ENCODE measurements around the gene ZDBF2. TPM values are rescaled to one million over a fixed set of nuclear protein-coding genes. Genes with fewer than 3 reads are reported as not detected.
"Not testable (repeated sequence)": the region's sequence is repeated elsewhere in the genome, so short reads cannot be mapped to it uniquely, and the experiment has no call there.

Gene ZDBF2
- total RNA-seq, 1 donor from 2014 or later = 8.7 TPM

DNA sequence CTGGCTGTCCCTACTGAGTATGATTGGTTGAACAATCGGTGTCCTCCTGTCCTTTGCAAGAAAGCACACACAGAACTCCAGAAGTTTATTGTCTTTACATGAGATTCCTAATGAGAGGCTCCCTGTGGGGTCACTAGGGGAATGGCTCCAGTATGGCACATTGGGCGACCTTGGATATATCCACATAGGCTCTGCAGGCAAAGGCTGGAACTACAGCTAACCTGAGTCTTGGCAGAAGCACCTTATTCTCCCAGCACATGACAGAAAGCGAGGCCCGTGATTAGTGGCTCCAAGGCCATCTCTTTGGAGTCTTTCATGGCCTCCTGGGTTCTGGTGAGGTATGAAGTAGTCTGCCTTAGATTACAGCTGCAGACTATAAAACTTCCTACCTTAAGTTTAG is 49.0 kb downstream of the ZDBF2 start:
- no peak for DNase-seq (ENCODE audit: low spot score)

DNA sequence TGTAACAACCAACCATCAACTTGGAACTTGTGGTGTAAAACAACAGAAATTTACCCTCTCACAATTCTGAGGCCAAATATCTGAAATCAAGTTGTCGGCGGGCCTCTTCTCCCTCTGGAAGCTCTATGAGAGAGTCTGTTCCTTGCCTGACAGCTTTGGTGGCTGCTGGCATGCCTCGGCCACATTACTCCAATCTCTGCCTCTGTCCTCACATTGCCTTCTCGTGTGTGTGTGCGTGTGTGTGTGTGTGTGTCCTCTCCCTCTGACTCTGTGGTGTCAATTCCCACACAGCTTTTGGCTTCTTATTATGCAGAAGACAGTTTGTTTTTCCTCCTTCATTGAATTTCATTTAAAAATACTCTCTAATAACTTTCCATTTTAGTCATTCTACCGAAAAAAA is 50.4 kb downstream of the ZDBF2 start:
- DNase-seq (ENCODE audit: low spot score) = no peak

DNA sequence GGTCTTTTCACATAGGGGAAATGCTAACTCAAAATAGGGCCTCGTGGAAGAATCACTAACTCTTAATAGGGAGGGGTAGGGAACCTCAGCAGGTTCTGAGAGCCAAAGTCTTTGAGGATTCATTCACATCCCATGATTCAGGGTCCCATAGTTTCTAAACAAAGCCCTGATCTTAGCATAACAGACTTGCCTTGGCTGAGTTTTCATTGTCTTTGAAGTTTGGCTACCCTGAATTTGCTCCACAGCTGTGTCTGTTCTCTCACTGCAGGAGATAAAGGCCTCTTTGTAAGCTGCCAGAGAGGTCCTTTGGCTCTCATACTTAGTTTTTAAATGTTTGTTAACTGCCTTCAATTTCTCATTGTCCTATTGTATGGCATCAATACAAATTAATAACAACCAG is 54.5 kb downstream of the ZDBF2 start:
- DNase-seq (ENCODE audit: low spot score) = no peak

DNA sequence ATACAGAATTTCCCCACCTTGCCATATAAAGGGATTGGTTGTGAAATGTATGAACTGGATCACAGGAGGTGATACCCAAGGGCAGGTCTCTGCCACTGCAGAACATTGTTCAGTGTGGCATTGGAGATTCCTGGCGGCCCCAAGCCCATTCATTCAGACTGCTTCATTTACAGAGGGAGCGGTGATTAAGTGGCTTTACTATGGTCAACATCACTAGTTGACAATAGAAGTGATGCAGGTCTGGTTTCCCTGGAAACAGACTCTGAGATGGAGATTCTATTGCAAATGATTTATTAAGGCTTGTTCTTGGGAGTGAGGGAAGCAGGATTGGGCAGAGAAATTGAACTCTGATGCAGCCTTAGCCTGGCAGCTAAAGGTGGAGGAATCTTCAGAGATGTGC is 62.4 kb downstream of the ZDBF2 start:
- no peak for DNase-seq (ENCODE audit: low spot score)

DNA sequence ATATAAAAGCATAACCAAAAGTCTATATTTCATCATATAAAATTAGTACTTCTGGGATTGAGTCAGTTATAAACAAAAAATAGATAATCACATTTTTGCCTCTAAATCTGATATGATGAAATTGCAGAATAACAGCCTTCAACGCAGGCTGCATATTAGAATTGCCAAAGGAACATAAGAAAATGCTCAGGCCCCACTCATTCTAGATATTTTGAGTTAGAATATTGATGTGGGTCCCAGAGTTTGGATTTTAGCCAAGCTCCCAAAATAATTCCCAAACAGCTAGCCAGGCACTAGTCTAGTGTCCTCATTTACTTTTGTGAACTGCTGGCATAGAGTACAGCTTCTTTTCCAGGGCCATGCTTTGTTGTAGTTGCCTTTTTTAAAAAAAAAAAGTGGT is 63.5 kb downstream of the ZDBF2 start:
- DNase-seq (ENCODE audit: low spot score) = no peak

DNA sequence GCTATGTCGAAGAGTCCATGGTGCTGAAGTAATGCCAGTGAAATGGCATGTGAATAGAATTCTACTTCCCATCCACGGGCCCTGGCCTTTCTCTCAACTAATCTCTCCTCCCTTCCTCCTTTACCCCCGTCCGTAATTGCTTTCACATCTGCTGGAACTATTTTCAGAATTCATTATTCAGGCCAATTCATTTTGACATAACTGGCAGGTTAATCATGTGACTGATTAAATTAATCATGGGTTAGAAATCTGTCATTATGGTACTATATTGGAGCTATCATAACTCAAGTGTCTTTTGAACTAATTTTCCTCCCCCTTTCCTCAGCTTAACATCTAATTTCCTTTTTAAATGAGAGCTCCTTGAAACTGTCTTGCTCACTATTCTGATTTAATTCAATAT is 66.9 kb downstream of the ZDBF2 start:
- DNase-seq (ENCODE audit: low spot score) = no peak

DNA sequence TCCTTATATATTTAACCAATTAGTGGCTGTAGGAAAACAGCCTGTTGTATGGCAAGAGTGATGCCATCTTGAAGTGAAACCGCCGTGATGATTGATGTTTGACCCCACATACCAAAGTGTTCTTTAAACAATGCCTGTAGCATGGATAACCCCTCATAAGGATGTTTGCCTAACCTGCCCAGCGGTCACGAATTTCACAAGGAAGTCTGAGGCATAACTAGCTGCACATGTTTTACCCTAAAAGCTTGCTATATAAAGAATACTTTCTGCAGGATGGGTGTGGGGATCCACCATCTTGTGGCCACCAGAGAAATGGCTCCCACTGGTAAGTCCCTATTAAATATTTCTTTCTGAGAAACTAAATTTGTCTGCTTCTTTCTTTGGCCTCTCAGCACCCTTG is 68.7 kb downstream of the ZDBF2 start:
- no peak for DNase-seq (ENCODE audit: low spot score)

DNA sequence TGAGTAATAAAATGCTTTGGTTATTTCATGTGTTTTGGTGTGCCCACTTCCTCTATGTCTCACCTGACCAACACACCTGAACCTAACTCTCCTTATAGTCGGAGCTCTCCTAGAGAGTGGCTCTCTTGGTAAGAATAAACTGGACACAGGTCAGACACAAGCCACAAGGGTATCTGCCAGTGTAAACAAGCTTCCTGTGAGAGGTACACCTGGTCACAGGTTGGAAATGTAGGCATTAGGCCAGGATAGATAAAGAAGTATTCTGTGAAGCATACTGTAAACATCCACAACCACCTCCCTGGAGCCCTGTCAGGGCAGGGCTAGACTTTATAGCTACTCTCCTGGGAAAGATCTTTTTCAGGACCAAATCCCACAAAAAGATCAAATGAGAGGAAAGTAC is 69.4 kb downstream of the ZDBF2 start:
- DNase-seq (ENCODE audit: low spot score) = peak; percentile 50

DNA sequence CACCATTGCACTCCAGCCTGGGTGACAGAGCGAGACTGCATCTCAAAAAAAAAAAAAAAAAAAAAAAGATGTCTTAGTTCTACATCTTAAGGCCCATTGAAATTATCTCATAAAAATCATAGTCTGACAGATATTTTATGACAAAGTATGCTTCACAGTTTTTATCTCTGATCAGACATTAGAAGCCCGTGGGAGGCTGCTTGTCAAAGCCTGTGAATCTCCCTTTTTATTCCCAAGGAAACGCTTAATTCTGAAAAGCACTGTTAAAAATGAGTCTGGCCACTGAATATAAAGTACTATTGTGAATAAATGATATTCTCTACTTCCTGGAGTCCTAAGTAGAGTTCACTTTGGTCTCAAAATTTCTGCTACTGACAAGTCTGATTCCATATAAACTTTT is 71.1 kb downstream of the ZDBF2 start:
- no peak for DNase-seq (ENCODE audit: low spot score)

DNA sequence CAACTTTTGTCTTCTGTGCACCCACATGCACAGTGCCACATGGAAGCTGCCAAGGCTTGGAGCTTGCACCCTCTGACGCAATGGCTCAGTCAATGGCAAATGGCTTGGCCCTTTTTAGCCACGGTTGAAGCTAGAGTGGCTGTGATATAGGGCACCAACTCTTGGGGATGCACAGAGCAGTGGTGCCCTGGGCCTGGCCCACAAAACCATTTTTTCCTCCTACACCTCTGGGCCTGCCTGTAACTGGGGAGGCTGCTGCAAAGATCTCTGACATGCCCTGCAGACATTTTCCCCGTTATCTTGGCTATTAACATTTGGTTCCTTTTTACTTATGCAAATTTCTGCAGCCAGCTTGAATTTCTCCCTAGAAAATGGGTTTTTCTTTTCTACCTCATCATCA is 74.9 kb downstream of the ZDBF2 start:
- no peak for DNase-seq (ENCODE audit: low spot score)

DNA sequence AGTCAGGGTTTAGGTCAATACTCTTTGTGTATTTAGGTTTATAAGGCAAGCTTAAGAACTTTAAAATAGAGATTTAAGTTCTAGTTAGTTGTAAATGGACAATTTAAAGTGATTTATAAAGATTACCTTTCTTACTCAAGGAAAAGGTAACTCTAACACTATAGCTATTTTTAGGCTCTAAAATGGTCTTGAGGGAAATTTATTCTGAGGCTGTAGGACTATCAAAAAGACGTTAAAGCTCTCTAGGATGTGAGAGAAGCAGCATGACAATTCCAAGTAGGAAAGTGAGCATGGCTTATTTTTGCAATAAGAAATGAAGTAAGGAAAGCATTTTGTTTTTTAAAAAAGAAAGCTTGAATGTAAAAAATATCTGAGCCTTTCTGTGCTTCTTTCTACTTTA is 78.1 kb downstream of the ZDBF2 start:
- no peak for DNase-seq (ENCODE audit: low spot score)

DNA sequence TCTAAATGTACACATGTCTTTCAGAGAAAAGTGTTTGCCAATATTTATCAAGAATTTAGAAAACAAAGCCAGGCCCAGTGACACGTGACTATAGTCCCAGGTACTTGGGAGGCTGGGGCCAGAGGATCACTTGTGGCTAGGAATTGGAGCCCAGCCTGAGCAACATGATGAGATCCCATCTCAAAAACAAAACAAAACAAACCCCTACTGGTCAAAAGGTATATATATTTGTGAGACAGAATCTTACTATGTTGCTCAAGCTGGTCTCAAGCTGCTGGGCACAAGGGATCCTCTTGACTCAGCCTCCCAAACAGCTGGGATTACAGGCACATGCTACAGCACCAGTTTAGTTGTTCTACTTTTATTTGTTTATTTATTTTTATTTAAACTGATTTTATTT is 79.2 kb downstream of the ZDBF2 start:
- no peak for DNase-seq (ENCODE audit: low spot score)

DNA sequence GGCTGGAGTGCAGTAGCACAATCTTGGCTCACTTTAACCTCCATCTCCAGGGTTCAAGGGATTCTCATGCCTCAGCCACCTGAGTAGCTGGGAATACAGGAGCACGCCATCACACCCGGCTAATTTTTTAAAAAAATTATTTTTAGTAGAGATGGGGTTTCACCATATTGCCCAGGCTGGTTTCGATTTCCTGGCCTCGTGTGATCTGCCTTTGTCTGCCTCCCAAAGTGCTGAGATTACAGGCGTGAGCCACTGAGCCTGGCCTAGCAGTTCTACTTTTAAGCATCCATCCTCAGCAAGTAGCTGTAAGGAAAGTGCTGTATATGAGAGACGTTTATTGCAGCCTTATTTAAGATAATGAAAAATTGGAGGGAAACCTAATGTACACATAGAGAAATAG is 79.7 kb downstream of the ZDBF2 start:
- DNase-seq (ENCODE audit: low spot score) = no peak

DNA sequence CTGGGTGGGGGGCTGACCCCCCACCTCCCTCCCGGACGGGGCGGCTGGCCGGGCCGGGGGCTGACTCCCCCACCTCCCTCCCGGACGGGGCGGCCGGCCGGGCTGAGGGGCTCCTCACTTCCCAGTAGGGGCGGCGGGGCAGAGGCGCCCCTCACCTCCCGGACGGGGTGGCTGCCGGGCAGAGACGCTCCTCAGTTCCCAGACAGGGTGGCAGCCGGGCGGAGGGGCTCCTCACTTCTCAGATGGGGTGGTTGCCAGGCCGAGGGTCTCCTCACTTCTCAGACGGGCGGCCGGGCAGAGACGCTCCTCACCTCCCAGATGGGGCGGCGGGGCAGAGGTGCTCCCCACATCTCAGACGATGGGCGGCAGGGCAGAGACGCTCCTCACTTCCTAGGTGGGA is 82.4 kb downstream of the ZDBF2 start:
- not testable (repeated sequence) for DNase-seq (ENCODE audit: low spot score)

DNA sequence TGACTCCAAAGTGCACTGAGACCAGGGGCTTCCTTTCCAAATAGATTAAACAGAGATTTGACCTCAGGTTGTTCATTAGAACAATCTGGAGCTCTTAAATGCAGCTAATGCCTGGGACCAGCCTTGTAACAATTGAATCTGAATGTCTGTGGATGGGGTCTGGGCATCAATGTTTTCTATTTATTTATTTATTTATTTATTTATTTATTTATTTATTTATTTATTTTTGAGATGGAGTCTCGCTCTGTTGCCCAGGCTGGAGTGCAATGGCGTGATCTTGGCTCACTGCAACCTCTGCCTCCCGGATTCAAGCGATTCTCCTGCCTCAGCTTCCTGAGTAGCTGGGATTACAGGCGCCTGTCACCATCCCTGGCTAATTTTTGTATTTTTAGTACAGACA is 86.4 kb downstream of the ZDBF2 start:
- not testable (repeated sequence) for DNase-seq (ENCODE audit: low spot score)

DNA sequence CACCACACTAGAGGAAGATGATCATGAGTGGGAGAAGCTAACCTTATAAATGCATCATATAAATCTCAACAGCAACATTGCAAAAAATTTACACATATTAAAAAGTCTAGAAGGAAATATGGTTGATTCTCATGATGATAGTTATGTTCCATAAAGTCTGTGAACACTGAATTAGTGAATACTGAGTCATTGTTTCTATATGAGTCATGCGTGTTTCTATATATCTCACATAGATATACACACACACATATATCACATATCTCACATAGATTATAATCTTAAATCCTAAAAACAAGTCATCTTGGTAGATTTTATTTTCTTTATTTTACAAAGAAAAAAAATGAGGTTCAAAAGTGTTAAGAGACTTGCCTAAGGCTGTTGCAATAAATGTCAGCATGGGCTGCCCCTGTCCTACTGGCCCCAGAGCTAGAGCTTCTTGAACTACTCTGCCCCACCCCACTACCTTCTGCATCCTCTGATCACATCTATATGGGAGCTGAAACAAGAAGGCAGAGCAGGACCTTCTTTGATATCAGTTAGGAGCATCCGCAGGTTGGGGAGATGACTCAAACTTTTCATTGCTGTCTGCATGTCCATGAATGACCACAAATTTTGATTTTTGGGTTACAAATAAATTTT is 87.1 kb downstream of the ZDBF2 start:
- no peak for DNase-seq (ENCODE audit: low spot score)

Other genes with a start within 250 kb of the ZDBF2 start
- 24.6 TPM for gene INO80D, start 188.5 kb upstream of the ZDBF2 start, total RNA-seq
- 89.4 TPM for gene NDUFS1, start 115.2 kb upstream of the ZDBF2 start, total RNA-seq
- gene EEF1B2, start 114.8 kb upstream of the ZDBF2 start, total RNA-seq = 294 TPM
- gene ADAM23, start 168.9 kb downstream of the ZDBF2 start, total RNA-seq = 2.4 TPM

All from mucosa of gallbladder (tissue), 1 donor.